ENCODE measurements around the gene BPIFA1. TPM values are rescaled to one million over a fixed set of nuclear protein-coding genes. Genes with fewer than 3 reads are reported as not detected.

Gene BPIFA1
- total and polyA plus RNA-seq, 4 donors = not detected

GRCh38 chr20:33280000-33280680 is 44.3 kb downstream of the BPIFA1 start (continued):
- TF ChIP-seq REST (IDR thresholded peaks at IDR 0.05) (no peak), FOXA2 (IDR thresholded peaks at IDR 0.05) (no peak), MAX (IDR thresholded peaks at IDR 0.05) (no peak), FOXA1 (IDR thresholded peaks at IDR 0.05) (no peak), YY1 (IDR thresholded peaks at IDR 0.05) (no peak), ATF3 (IDR thresholded peaks at IDR 0.05) (no peak), SP1 (IDR thresholded peaks at IDR 0.05) (no peak), GABPA (IDR thresholded peaks at IDR 0.05 in 1 of 2, conservative IDR thresholded peaks at IDR 0.05 in 1 of 2) (no peak)

- WGBS = 95% methylated on average over 7 of the region's 7 CpGs
- TF ChIP-seq RXRA (IDR thresholded peaks at IDR 0.05) (no peak), HNF4G (IDR thresholded peaks at IDR 0.05) (no peak), FOXA1 (IDR thresholded peaks at IDR 0.05) (no peak), CTCF (IDR thresholded peaks at IDR 0.05; ENCODE audit: low read depth, low read length, missing input control) (no peak), REST (IDR thresholded peaks at IDR 0.05) (no peak), HNF4A (conservative IDR thresholded peaks at IDR 0.05) (no peak), SP1 (IDR thresholded peaks at IDR 0.05) (no peak), FOXA2 (IDR thresholded peaks at IDR 0.05) (no peak), RAD21 (IDR thresholded peaks at IDR 0.05) (no peak), ZBTB33 (IDR thresholded peaks at IDR 0.05) (no peak), MAX (IDR thresholded peaks at IDR 0.05) (no peak), TAF1 (conservative IDR thresholded peaks at IDR 0.05) (no peak)
- H3K9me3 ChIP-seq (ENCODE audit: control insufficient read depth in 4 of 4, low read length in 3 of 4) = no peaks in the 10 kb centered on the region
These were observed 45.0 kb downstream of the BPIFA1 start for GRCh38 chr20:33280775-33281174.

More at GRCh38 chr20:33280775-33281174, 45.0 kb downstream of the BPIFA1 start:
- no peak for DNase-seq (ENCODE audit: low spot score)
- Histone ChIP-seq H3K36me3 (ENCODE audit: control insufficient read depth in 4 of 4, insufficient read depth in 3 of 4, low read depth in 1 of 4, low read length in 3 of 4) (no peaks in the 10 kb centered on the region), H3K27me3 (ENCODE audit: control insufficient read depth in 4 of 4, insufficient read depth in 4 of 4, low read length in 3 of 4) (peaks cover 0 to 6% (median under 1%) of the 10 kb centered on the region in 4 donors), H3K4me1 (ENCODE audit: control insufficient read depth in 4 of 4, insufficient read depth in 4 of 4, low read length in 3 of 4) (no peaks in the 10 kb centered on the region), H3K4me3 (ENCODE audit: low read depth in 1 of 3, low read length in 3 of 3) (no peak overlapping the region), H3K27ac (ENCODE audit: low read depth in 1 of 2, low read length in 2 of 2) (no peak overlapping the region), H3K9ac (ENCODE audit: low read depth in 1 of 2, low read length in 2 of 2) (no peak overlapping the region)
